Esophagus muscularis mucosa (tissue), 4 donors: ENCODE measurements around the gene SATB1. TPM values are rescaled to one million over a fixed set of nuclear protein-coding genes. Genes with fewer than 3 reads are reported as not detected.

Source experiments
- DNase-seq: peaks from one replicate; pipeline ENCODE4 v3.0.0-alpha.2; 2017; ENCODE audit errors: extremely low spot score
- H3K27ac ChIP-seq, 4 donors: fragments of 200-600 bp; sonication (generic); replicated peaks in 1 of 4; 1 replicate in 3 of 4; 2 replicates in 1 of 4; pipeline ENCODE4 v1.5.1; 2016 to 2019; ENCODE audit warnings: mild to moderate bottlenecking in 1 of 4
- H3K27me3 ChIP-seq, 4 donors: fragments of 200-600 bp; sonication (generic); one replicate each; pipeline versions ENCODE4 v1.5.1 to v1.6.0; 2016 to 2019
- H3K36me3 ChIP-seq, 4 donors: fragments of 200-600 bp; sonication (generic); one replicate each; pipeline ENCODE4 v1.5.1; 2016 to 2019
- H3K4me1 ChIP-seq, 4 donors: fragments of 200-600 bp; sonication (generic); one replicate each; pipeline ENCODE4 v1.5.1; 2016 to 2019
- H3K4me3 ChIP-seq, 4 donors: fragments of 200-600 bp; sonication (generic); 1 replicate in 2 of 4; 2 replicates in 2 of 4; pipeline ENCODE4 v1.5.1; 2016 to 2019; ENCODE audit warnings: mild to moderate bottlenecking in 4 of 4, moderate library complexity in 1 of 4
- H3K9me3 ChIP-seq, 4 donors: fragments of 200-600 bp; sonication (generic); 1 replicate in 3 of 4; 2 replicates in 1 of 4; pipeline ENCODE4 v1.5.1; 2016 to 2019
- CTCF ChIP-seq, 3 experiments: fragments of 200-600 bp in 2 of 3; fragments of 450-650 bp in 1 of 3; sonication (generic) in 2 of 3; IDR thresholded peaks; one replicate each; pipeline ENCODE4 v1.5.1; 2017 to 2019; ENCODE audit warnings: antibody characterized with exemption in 3 of 3, mild to moderate bottlenecking in 2 of 3, moderate library complexity in 1 of 3
- EP300 ChIP-seq: sonication (generic); formaldehyde crosslinking; IDR thresholded peaks from one replicate; pipeline ENCODE4 v1.6.1; 2017; ENCODE audit warnings: antibody characterized with exemption
- POLR2A ChIP-seq: fragments of 450-650 bp; IDR thresholded peaks from one replicate; pipeline ENCODE4 v1.6.1; 2017; ENCODE audit warnings: antibody characterized with exemption, moderate library complexity, mild to moderate bottlenecking, low read depth
- POLR2AphosphoS5 ChIP-seq, 2 donors: sonication (generic); formaldehyde crosslinking; IDR thresholded peaks; one replicate each; pipeline ENCODE4 v1.6.1; 2017; ENCODE audit warnings: antibody characterized with exemption in 2 of 2
- WGBS: methylation state at CpG from one replicate; pipeline ENCODE4 v1.1.5; 2018; 5-methylcytosine and 5-hydroxymethylcytosine counted together
- intact Hi-C: fragments of 100-400 bp; cut with DNase I; formaldehyde crosslinking; loops from one replicate; pipeline ENCODE4 v1.15.1; 2023
- total RNA-seq, 4 donors: library from RNA; depleted of rRNA; stranded (reverse); fragments of >200 nt; gene quantifications; one replicate each; pipeline versions ENCODE4 v1.1.0 to v1.2.1, GENCODE V29; 2016

The SATB1 gene
- total RNA-seq, 4 donors from 2014 or later, result 38.1 to 87.4 (median 57.1) TPM

GRCh38 chr3:18363338-18363737 lies 61.8 kb downstream of the SATB1 start:
- TF ChIP-seq POLR2A (no peak), CTCF (IDR thresholded peaks at IDR 0.05) (no peak), EP300 (no peak), POLR2AphosphoS5 (IDR thresholded peaks at IDR 0.05) (no peak)
- intact Hi-C loops, result no loop called here
- Histone ChIP-seq H3K4me1 (peaks cover 0 to 5% (median 1%) of the 10 kb centered on the region in 4 donors), H3K36me3 (peaks cover 0 to 34% (median 9%) of the 10 kb centered on the region in 4 donors), H3K4me3 (no peak overlapping the region), H3K9me3 (no peaks in the 10 kb centered on the region), H3K27ac (no peak overlapping the region), H3K27me3 (no peaks in the 10 kb centered on the region)
- 92% methylated on average over 2 of the region's 2 CpGs for WGBS
- no peak for DNase-seq

GRCh38 chr3:18357747-18358146 lies 67.4 kb downstream of the SATB1 start:
- TF ChIP-seq CTCF (IDR thresholded peaks at IDR 0.05) (no peak), EP300 (no peak), POLR2A (no peak), POLR2AphosphoS5 (IDR thresholded peaks at IDR 0.05) (no peak)
- intact Hi-C loops, result no loop called here

GRCh38 chr3:18355832-18356231 lies 69.3 kb downstream of the SATB1 start:
- H3K9me3 ChIP-seq, result no peaks in the 10 kb centered on the region
- H3K27me3 ChIP-seq, result no peaks in the 10 kb centered on the region
- H3K4me1 ChIP-seq, result peaks cover 0 to 11% (median 2%) of the 10 kb centered on the region in 4 donors
- DNase-seq, result no peak
- H3K36me3 ChIP-seq, result peaks cover 0 to 23% (median 10%) of the 10 kb centered on the region in 4 donors
- no peak overlapping the region for H3K27ac ChIP-seq
- TF ChIP-seq POLR2AphosphoS5 (IDR thresholded peaks at IDR 0.05) (no peak), CTCF (IDR thresholded peaks at IDR 0.05) (no peak), POLR2A (no peak), EP300 (no peak)
- WGBS, result 93% methylated on average over 2 of the region's 2 CpGs
- no peak overlapping the region for H3K4me3 ChIP-seq
- intact Hi-C loops, result no loop called here

More at GRCh38 chr3:18357747-18358146, 67.4 kb downstream of the SATB1 start:
- no peak overlapping the region for H3K4me3 ChIP-seq
- no peak for DNase-seq
- no peaks in the 10 kb centered on the region for H3K9me3 ChIP-seq
- H3K4me1 ChIP-seq, result peaks cover 0 to 11% (median 2%) of the 10 kb centered on the region in 4 donors
- no peaks in the 10 kb centered on the region for H3K27me3 ChIP-seq
- H3K36me3 ChIP-seq, result peaks cover 0 to 9% (median 0%) of the 10 kb centered on the region in 4 donors
- no peak overlapping the region for H3K27ac ChIP-seq

- Histone ChIP-seq H3K4me1 (peaks cover 0 to 11% (median 2%) of the 10 kb centered on the region in 4 donors), H3K4me3 (no peak overlapping the region), H3K27ac (no peak overlapping the region), H3K9me3 (no peaks in the 10 kb centered on the region), H3K27me3 (no peaks in the 10 kb centered on the region), H3K36me3 (peaks cover 0 to 23% (median 17%) of the 10 kb centered on the region in 4 donors)
- 72% methylated on average over 5 of the region's 5 CpGs for WGBS
- no peak for TF ChIP-seq CTCF (IDR thresholded peaks at IDR 0.05)
- no peak for TF ChIP-seq EP300
- TF ChIP-seq POLR2AphosphoS5 (IDR thresholded peaks at IDR 0.05), result no peak
- no peak for TF ChIP-seq POLR2A
- DNase-seq, result no peak
- intact Hi-C loops, result no loop called here
Measured at GRCh38 chr3:18354701-18355100, 70.4 kb downstream of the SATB1 start.
